Ramos (cell line): Measurements from ENCODE around the gene BACH2.

ENCODE experiments used
- in situ Hi-C: fragments of 300-500 bp; cut with MboI; formaldehyde crosslinking; loops from one replicate; pipeline ENCODE4 v1.14.3; 2022; ENCODE audit warnings: low sequenced_read_pairs; ENCODE audit not compliant: unreplicated experiment

The BACH2 gene

DNA sequence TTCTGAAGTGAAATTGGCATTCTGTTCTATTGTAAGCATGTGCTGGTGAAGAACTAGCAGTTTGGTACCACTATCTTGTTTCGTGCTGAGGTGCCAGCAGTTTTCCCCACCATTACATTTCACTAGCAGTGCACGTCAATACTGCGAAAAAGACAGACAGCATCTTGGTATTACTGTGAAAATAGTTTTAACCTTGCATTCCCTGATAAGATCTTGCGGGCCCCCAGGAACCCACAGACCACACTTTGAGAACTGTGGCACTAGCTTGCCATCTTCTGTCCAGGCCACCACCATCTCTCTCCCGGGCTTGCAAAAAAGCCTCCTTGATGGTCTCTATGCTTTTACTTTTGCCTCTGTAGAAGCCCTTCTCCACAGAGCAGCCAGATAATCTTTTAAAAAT is 185.7 kb downstream of the BACH2 start:
- in situ Hi-C loops, result no loop called here

DNA sequence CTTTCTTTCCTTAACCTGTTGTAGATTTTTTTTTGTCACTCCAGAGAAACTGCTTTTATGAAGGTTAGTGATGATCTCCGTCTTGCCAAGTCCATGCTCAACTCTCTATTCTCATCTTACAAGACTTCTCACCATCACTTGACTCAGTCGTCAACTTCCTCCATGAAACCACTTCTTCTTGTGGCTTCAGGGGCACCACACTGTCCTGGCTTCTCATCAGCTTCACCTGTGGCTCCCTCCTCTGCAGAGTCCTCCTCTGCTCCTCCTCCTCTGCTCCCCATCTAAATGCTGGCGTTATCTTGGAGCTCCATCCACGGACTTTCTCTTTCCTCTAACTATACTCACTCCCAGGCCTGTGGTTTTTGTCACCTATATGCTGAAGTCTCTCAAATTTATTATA is 187.5 kb downstream of the BACH2 start:
- in situ Hi-C loops, result no loop called here

DNA sequence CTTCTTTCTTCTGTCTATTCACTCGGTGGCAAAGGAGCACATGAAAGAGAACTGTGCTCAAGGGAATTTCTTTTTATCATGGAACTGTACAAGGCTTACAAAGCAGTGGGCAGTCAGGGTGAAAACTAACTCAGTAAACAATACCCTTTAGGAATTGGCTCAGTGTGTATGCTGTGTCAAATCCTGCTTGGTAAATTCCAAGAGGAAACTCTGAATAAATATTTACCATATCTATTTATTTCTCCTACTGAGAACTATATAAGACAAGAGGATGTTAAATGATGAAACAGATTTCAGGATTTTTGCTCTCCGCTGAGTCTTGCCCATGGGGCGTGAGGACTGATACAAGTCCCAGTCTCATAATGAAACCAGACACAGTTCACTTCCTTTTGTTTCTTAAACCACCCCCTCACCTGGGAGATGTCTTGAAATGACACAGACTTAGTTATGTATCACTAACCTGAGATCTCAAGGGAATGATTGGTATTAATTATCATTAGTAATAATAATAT is 188.8 kb downstream of the BACH2 start:
- in situ Hi-C loops, result no loop called here

- in situ Hi-C loops, result no loop called here
Measured at GRCh38 chr6:90107371-90107770, 189.3 kb downstream of the BACH2 start.

DNA sequence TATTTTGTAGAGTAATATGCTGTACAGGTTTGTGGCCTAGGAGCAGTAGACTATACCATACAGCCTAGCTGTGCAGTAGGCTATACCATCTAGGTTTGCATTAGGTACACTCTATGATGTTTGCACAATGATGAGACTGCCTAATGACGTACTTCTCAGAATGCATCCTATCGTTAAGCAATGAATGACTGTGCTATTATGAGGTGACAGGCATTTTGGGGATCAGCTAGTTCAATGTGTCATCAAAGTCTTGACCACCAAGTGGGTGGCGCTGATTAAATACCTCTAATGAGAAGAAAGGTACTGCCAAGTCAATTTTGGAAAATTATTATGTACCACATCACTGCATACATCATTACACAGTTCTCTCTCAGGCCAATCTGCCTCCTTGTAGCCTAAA is 190.2 kb downstream of the BACH2 start:
- in situ Hi-C loops, result no loop called here

- in situ Hi-C loops, result no loop called here
Measured at GRCh38 chr6:90105506-90106170, 191.0 kb downstream of the BACH2 start.

GRCh38 chr6:90103056-90103800 is 193.4 kb downstream of the BACH2 start:
- in situ Hi-C loops, result no loop called here

DNA sequence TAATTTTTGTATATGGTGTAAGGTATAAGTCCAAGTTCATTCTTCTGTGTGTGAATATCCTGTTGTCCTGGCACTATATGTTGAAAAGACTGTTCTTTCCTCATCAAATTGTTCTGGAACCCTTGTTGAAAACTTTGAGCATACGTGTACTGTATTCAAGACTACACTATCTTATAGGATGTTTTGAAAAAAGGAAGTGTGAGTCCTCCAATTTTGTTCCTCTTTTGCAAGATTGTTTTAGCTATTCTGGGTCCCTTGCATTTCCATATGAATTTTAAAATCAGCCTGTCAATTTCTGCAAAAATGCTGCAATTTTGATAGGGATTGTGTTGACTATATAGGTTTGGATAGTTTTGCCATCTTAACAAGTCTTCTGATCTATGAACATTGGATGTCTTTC is 195.2 kb downstream of the BACH2 start:
- in situ Hi-C loops, result no loop called here

DNA sequence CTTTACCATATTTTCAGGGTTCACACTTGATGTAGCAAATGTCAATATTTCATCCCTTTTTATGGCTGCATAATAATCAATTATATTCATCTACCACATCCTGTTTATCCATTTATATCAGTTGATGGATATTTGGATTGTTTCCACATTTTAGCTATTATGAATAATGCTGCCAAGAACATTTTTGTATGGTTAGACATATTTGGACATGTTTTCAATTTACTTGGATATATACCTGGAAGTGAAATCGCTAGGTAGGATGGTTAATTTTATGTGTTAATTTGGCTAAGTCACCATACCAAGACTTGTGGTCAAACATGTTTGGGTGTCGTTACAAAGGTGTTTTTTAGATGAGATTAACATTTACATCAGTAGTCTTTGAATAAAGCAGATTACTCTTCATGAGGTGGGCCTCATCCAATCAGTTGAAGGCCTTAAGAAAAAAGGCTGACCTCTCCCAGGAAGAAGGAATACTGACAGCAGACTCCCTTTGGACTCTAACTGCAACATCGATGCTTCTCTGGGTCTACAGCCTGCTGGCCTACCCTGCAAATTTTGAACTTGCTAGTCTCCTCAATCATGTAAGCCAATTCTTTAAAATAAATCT is 196.5 kb downstream of the BACH2 start:
- in situ Hi-C loops, result no loop called here

DNA sequence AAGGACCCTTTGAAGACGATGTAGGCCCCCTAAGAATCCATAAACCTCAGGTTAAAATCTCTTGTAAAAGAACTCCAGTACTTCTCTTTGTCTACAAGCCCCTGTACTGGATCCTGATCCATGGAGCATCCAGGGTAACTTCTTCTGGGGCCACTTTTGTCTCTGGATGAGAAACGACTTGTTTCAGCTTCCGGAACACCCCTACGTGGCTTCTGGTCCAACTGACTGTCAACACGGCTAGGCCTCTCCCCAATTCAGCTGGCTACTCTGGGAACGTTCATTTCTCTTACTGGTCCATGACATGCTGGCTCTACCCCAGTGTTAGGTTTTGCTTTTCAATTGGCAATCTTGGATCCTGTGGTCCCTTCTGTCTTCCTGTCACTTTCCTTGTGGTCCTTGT is 198.0 kb downstream of the BACH2 start:
- in situ Hi-C loops, result no loop called here

DNA sequence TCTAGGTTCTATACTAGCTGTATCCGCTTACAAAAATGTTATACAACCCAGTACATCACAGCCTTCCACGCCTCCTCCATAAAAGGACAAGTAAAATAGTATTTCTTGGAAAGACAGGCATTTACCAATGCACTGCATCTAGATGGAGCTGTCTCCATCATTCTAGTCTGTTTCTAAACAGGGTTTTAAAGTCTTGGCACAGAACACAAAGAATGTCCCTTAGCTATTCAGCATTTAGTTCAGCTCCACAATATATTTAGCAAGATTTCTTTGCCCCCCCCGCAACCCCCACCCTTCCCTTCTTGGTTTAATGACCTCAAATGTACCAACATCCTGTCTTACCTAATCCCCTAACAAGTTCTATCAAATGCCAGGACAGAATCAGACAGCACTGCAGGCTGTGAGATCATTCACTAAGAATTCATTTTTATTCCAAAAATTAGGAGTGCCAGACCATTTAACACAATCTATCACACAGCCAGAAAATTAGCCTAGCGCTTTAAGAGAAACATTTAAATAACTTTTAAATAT is 198.6 kb downstream of the BACH2 start:
- in situ Hi-C loops, result no loop called here

DNA sequence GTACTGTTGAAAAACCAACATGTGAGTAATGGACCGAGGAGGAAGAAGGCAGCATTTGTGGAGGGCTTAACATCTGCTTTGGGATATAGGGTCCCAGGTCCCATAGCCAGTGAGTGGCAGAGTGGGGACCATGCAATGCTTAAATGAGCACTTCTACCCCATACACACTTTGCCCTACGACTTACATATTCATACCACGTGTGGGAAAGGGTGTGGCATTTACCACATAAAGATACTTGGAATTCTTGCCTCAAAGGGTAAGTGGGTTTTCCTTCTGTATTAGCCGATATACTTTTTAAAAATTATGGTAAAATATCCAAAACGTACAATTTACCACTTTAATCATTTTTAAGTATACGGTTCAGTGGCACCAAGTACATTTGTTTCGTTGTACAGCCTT is 199.3 kb downstream of the BACH2 start:
- in situ Hi-C loops, result no loop called here

DNA sequence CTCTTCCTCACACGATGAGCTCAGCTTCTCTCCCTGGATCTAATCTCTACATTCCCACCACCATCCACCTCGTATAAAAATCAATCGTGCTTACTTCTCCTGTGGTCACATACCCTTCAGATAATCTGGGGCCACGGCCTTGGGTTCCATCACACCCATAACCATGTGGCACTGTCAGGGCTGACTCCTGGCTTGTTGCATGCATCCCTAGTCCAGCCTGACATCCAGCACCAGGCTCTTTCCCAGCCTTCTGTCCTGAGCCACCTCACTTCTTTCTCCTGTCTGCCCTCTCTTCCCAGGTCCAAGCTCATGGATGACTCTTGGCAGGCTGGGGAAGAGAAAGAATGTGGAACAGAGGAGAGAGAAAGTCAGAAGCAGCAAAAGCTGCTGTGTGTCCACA is 199.8 kb downstream of the BACH2 start:
- in situ Hi-C loops, result no loop called here

GRCh38 chr6:90095788-90096187 is 200.9 kb downstream of the BACH2 start:
- in situ Hi-C loops, result no loop called here

- in situ Hi-C loops, result no loop called here
Measured at GRCh38 chr6:90095145-90095544, 201.5 kb downstream of the BACH2 start.

- in situ Hi-C loops, result no loop called here
Measured at GRCh38 chr6:90093558-90094073, 203.0 kb downstream of the BACH2 start.

- in situ Hi-C loops, result no loop called here
Measured at GRCh38 chr6:90090866-90091265, 205.8 kb downstream of the BACH2 start.

DNA sequence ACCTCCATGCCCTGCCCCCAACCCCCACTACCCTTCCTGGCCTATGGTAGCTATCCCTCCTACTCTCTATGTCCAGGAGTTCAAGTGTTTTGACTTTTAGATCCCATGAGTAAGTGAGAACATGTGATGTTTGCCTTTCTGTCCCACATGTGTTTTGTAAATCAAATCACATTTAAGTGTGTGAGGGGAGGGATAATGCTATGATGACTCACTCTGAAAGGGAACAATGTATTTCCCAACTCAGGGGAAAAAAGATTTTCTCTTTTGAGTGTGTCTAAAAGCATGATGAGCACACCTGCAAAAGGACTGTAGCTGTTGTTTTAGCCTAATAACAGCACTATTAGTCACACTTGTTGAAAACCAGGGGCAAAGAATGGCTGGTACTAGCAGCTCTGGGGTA is 208.6 kb downstream of the BACH2 start:
- in situ Hi-C loops, result no loop called here

GRCh38 chr6:90087106-90087833 is 209.4 kb downstream of the BACH2 start:
- in situ Hi-C loops, result no loop called here

DNA sequence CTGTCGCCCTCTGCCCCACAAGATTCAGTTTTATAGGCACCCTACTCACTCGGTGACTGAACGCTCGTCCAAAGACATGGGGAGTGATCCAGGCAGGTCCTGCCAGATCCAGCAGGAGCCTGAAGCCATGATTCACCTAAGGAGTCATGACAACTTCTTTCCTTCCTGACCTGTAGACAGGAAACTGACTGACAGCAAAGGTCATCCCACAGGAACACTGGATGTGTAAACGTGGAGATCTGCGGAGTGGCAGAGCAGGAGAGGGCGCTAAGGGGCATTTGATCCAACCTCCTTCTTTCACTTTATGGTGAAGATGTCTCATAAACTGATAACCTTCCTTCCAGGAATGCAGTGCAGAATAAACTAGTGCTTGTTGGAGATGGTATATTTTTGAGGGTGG is 210.1 kb downstream of the BACH2 start:
- in situ Hi-C loops, result no loop called here
